Epithelial cell of proximal tubule (primary cell): Measurements from ENCODE around the gene CSF1. TPM values are rescaled to one million over a fixed set of nuclear protein-coding genes. Genes with fewer than 3 reads are reported as not detected.

ENCODE experiments used
- DNase-seq: peaks from one replicate; pipeline ENCODE4 v3.0.0-alpha.2; 2011; ENCODE audit warnings: low read depth
- H3K4me3 ChIP-seq: 2 replicates; pipeline ENCODE4 v1.5.1; 2011; ENCODE audit warnings: low read depth, mild to moderate bottlenecking, low read length
- CTCF ChIP-seq: conservative IDR thresholded peaks from 2 replicates; pipeline ENCODE4 v1.5.1; 2012; ENCODE audit warnings: low read depth, mild to moderate bottlenecking, low read length
- total RNA-seq: library from RNA; depleted of rRNA; stranded (reverse); fragments of >200 nt; gene quantifications from 2 replicates; pipeline ENCODE4 v1.2.3, GENCODE V29; 2015

Gene CSF1
- total RNA-seq, 1 donor from 2014 or later = 20.1 TPM

- no peak for DNase-seq
- TF ChIP-seq CTCF = no peak
- no peak overlapping the region for H3K4me3 ChIP-seq
Measured at GRCh38 chr1:109883248-109883955, 27.2 kb upstream of the CSF1 start.

DNA sequence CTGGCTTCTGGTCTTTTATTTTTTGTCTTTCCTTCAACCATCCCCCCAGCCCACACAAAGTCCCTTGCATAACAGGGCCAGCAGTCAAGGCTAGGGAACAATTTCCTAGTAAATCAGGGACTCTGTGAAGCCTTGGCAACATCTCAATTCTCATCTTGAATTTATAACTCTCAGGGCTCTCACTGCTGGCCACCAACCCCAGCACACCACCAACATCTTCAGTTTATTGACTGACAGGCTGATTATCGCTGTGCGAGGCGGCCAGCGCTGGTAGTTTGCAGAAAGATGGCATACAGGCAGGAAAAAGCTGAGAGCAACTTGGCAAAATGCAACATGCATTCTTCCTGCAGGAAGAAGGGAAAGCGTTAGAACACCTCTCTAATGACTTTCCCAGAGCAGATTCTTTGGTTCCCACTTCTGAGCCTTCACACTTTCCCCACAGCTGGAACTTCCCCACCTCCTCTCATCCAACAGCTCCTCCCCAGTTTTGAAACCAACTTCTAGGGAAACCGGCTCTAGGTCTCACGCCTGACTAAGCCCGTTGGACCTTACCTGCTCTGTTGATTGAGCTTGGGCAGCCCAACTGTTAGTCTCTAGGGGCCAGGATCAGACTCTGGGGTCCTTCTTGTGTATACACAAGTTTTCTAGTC, 26.3 kb upstream of the CSF1 start:
- no peak for TF ChIP-seq CTCF
- H3K4me3 ChIP-seq = no peak overlapping the region
- DNase-seq = no peak

- DNase-seq = no peak
- TF ChIP-seq CTCF = no peak
- no peak overlapping the region for H3K4me3 ChIP-seq
Measured at GRCh38 chr1:109885589-109885988, 25.1 kb upstream of the CSF1 start.

GRCh38 chr1:109886827-109887226, 23.8 kb upstream of the CSF1 start:
- no peak overlapping the region for H3K4me3 ChIP-seq
- no peak for DNase-seq
- no peak for TF ChIP-seq CTCF

DNA sequence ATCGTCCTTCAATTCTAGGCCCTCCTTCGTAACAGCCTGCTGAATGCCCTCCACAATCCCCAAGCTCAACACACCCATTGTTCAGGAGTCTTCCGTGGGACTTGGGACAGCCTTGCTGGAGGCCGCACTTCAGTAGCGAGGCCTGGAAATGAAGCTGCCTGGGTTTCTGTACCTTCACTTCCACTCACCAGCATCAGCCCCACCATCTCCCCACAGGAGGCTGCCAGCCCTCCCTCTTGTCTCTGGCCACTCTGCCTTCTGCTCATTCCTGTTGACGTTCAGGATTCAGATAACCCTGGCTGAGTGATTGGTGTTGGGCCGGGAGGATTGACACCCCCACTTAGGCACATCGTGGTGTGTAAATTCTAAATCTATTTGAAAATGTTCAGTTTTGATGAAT, 23.4 kb upstream of the CSF1 start:
- no peak for DNase-seq
- no peak overlapping the region for H3K4me3 ChIP-seq
- TF ChIP-seq CTCF = no peak

GRCh38 chr1:109887884-109888283, 22.8 kb upstream of the CSF1 start:
- TF ChIP-seq CTCF = no peak
- H3K4me3 ChIP-seq = no peak overlapping the region
- no peak for DNase-seq

DNA sequence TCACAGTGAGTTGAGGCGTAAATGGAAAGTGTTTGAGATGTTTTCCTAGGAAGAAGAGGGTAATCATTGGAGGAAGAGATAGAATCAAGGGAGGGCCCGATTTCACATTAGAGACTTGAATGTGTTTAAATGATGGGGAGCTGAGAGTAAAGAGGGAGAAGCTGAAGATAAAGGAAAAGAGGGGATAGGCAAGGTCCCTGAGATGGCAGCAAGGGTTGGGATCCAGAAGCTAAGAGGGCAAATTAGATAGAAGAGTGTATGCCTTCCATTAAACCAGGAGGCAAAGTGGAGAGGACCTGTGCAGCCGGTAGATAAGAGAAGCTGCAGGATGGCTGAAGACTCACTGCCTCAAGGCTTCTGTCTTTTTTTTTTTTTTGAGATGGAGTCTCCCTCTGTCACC, 21.6 kb upstream of the CSF1 start:
- no peak overlapping the region for H3K4me3 ChIP-seq
- DNase-seq = no peak
- no peak for TF ChIP-seq CTCF
